GM21619 (cell line): ENCODE results near the gene DIRAS1.

ENCODE experiments used
- ATAC-seq: cut with Tn5 transposase; IDR thresholded peaks from one replicate; pipeline ENCODE4 v1.9.1; 2021; ENCODE audit not compliant: unreplicated experiment

DIRAS1 gene

DNA sequence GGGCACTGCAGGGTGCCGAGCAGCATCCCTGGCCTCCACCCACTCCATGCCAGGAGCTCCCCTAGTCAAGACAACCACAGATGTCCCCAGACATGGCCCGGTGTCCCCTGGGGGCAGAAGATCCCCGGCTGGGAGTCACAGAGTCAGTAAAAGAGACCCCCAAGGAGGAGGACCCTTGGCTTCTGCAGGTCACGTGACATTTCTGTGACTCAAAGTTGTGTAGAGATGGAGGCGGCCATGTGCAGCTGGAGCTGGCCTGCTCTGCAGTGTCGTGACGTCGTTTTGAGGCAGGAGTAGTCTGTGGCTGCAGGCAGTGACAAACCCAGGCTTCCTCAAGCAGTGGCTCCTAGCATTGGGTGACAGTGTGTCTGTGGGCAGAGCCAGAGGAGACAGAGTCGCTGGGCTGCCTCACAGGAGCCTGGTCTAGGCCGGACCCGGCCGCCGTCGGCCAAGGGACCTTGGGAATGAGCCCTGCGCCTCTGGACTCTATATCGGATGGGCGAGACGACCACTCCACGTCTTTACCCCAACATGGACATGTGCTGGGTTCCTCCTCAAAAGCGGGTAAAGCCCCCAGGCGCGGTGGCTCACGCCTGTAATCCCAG is 7.7 kb upstream of the DIRAS1 start:
- no peak for ATAC-seq

DNA sequence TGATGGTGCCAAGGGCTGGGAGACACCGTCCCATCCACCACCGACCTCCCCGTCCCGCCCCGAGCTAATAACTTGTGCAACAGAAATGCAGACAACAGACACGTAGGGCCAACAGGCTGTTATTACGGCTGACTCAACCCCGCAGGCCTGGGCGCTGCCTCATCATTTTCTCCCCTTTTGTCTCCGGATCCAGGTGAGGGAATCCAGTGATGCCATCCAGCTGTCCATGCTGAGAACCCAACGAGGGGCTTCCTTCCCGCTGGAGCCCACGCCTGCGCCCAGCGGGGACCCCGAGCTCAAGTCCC is 6.4 kb upstream of the DIRAS1 start:
- ATAC-seq, result no peak

DNA sequence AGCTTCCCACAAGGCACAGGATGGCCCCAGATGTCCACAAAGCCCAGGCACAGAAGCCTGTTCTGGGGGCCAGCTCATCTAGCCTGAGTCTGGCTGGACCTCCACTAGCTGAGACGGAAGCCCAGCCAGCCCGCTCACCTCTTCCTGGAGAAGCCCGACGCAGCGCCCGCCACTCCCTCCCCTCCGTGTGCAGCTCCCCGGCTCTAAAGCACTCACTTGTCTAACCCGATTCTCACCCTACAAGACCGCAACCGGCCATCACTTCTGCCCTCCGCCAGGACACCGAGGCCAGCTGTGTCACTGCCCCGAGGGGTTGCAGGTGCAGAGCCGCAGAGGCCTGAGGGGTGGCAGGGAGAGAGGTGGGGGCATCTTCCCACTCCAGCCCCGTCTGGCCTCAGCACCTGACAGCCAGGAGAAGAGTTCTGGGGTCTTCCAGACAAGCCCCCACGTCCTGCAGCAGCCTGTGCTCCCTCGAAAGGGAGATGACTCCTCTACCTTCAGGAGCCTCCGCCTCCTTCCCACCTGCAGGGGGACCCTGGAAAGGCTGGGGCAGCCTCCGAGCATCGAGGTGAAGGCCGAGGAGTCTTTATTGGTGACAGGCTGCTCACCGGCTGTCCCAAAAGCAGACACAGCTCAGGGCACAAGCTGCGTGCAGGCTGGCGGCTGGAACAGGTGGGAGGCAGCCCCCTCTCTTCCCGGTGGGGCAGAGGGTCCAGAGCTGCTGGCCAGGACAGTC is 5.9 kb upstream of the DIRAS1 start:
- no peak for ATAC-seq

- no peak for ATAC-seq
Observed at GRCh38 chr19:2726160-2726855, 5.1 kb upstream of the DIRAS1 start.

DNA sequence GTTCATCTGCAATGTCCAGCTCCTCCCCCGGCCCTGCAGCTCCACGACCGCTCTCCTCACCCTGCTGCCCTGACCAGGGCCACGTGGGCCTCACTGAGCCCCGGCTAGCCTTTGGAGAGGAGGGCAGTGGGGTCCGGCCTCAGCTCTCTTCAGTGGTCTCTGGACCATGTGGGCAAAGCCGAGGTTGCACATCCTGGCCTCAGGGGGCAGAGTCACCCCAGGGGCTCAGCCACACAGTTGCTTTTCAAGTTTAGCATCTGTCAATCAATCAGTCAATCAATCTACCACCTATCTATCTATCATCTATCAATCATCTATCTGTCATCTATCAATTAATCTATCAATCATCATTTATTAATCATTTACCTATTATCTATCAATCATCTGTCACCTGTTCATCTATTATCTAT is 3.0 kb upstream of the DIRAS1 start:
- no peak for ATAC-seq

- no peak for ATAC-seq
Observed at GRCh38 chr19:2723747-2724146, 2.6 kb upstream of the DIRAS1 start.

DNA sequence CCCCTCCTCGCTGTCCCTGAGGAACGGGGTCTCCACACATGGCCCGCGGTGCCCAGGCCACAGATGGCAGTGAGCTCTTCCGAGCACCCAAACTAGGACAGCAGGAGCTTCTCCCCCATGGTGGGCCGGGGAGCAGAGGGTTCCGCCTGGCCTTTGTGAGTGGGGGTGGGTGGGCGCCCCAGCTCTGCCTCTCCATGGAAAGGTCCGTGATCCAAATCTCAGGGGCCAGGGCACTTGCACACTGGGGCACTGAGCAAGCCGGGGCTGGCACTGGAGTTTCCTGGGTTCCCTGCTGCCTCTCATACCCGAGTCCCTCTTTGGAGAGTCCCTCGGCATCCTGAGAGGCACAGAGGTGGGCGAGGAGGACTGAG is 2.2 kb upstream of the DIRAS1 start:
- no peak for ATAC-seq

- ATAC-seq, result no peak
Observed at GRCh38 chr19:2722541-2723344, 1.6 kb upstream of the DIRAS1 start.

GRCh38 chr19:2721570-2722540 is 683 bp upstream of the DIRAS1 start:
- no peak for ATAC-seq

DNA sequence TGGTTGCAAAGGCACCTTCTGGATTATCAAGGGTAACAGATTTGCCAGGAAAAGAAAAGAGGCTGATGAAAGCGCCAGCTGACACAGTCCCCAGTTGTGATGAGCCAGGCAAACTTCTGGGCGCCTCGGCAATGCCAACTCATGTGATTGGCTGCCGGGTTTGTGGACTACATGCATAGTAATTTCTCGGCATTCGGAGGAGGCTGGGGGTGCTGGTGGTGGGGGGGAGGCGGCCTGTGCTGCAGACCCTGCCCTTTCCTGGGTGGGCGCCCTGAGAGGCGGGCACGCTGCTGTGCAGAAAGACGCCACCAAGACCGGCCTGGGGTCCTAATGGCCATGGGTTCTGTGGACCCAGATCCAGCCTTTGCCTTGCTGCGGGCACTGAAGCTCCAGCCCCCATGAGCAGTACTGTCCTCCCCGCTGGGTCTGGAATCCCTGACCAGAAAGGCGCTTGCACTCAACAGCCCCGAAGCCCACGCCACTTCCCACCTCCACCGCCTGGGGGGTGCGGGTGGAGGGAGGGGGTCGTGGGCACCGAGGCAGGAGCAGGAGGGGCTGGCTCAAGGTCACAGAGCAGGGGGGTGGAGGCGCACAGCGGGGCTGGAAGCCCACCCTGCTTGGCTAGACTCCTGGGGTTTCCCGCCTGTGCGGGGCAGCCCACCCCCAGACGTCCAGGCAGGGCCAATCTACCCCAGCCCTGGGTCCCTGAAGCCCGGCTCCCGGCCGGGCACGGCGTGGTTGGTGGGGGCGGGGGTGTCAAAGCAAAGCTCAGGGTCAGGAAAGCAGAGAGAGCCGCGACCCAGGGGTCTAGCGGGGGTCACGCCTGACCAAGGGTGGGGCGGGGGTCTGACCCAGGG is 1.0 kb downstream of the DIRAS1 start:
- ATAC-seq, result no peak

DNA sequence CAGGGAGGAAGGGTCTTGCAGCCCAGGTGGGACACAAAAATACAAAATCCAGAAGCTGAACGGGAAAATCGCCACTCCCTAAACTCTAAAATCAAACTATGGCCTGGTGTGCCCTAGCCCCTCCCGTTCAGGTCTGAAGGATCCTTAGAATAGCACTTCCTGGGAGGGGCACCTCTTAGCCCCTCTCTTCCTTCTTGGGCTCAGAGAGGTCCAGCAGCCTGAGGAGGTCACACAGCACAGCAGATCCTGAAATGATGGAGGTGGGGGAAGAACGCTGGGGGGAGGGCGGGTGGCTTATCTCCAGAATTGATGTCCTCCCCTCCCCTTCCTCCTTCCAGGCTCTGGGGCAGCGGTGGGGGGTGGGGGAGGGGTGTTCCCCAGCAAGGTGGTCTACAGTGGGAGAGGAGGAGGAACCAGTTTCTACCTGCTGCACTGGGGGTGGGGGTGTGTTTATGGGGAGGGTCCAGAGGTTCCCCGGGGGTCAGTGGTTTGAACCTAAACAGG is 1.9 kb downstream of the DIRAS1 start:
- ATAC-seq, result no peak

DNA sequence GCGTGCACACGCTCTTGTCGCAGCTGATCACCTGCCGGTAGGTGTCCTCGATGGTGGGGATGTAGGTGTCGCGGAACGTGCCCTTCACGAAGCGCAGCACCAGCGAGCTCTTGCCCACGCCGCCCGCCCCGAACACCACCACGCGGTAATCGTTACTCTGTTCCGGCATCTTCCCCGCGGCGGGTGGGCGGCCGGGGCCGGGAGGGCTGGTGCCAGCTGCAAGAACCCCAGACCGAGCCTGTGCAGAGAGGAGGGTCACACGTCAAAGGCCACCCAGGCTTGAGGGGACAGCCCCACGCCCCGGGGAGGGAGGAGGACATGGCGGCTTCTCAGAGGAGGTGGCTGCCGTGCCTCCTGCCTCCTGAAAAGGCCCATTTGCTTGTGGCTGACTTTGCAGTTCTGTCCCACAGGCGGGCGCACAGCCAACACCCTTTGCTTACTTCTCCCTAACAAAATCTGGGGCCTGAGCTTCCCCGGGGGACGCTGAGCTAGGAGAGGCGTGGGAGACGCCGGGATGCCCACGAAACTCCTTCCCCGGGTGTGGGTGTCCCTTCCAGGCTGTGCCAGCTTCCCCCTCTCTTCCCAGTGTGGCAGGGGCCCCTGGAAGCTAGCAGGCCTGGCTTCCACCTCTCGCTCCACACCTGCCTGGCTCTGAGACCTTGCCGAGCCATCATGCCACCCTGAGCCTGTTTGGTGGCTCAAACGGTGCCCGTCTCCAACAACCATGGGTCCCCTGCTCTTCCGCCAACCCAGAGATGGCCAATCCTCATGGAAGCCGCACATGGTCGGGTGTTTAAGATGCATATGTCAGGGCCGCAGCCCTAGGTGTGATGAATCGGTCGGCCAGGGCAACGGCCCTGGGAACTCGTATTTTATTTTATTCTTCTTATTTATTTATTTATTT is 3.3 kb downstream of the DIRAS1 start:
- no peak for ATAC-seq

GRCh38 chr19:2716722-2717637 is 4.2 kb downstream of the DIRAS1 start:
- ATAC-seq, result no peak

GRCh38 chr19:2716275-2716650 is 4.9 kb downstream of the DIRAS1 start:
- no peak for ATAC-seq

DNA sequence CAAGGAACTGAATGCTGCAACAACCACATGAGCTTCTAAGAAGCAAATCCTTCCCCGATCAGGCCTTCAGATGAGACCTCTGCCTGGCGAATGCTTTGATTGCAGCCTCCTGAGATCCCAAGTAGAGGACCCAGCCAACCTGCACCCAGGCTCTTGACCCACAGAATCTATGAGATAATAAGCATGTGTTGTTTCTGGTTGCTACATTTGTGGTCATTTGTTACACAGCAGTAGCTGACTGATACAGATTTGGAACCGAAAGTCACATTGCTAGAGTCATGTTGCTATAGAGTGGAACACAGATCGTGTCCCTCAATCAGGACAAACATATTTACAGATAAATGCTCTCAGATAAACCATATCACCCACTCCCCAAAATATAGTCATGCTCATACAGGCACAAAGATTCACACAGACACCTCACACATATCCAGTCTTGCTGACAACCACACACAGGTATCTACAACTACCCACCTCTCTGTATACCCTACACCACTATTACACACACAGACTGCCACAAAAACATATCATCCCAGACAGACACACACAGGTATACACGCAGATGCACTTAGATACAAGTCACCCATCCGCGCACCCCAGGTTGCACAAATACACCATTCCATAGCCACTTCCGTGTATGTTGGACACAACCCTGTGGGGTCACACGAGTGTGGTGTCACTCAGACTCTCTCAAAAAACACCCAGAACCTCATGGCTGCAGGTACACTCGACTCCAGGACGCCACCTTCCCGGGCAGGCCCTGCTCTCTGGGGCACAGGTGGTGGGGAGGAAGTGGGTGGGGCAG is 5.5 kb downstream of the DIRAS1 start:
- ATAC-seq, result no peak

- no peak for ATAC-seq
Observed at GRCh38 chr19:2714531-2715269, 6.5 kb downstream of the DIRAS1 start.
